Right lobe of liver (tissue), 6 donors: ENCODE results near the gene ID2. TPM values are rescaled to one million over a fixed set of nuclear protein-coding genes. Genes with fewer than 3 reads are reported as not detected.

Experiments used
- ATAC-seq, 4 donors: fragments of 200-7000 bp; cut with Tn5 transposase; one replicate each; pipeline ENCODE4 v1.9.1; 2020; ENCODE audit warnings: mild to moderate bottlenecking in 4 of 4, moderate library complexity in 4 of 4
- DNase-seq, 3 donors: peaks; one replicate each; pipeline ENCODE4 v3.0.0-alpha.2; 2020
- H3K27ac ChIP-seq, 3 donors: fragments of 200-600 bp; one replicate each; pipeline ENCODE4 v1.8.0; 2022
- H3K27me3 ChIP-seq, 2 donors: fragments of 200-600 bp; one replicate each; pipeline ENCODE4 v1.8.0; 2022
- H3K36me3 ChIP-seq, 4 donors: fragments of 200-600 bp; sonication (generic) in 1 of 4; one replicate each; pipeline versions ENCODE4 v1.5.1 to v1.8.0; 2017 to 2022; ENCODE audit warnings: control low read depth in 1 of 4
- H3K4me1 ChIP-seq, 4 donors: fragments of 200-600 bp; sonication (generic) in 1 of 4; one replicate each; pipeline versions ENCODE4 v1.5.1 to v1.8.0; 2017 to 2022; ENCODE audit warnings: control low read depth in 1 of 4
- H3K4me3 ChIP-seq, 3 donors: fragments of 200-600 bp; one replicate each; pipeline ENCODE4 v1.8.0; 2022
- H3K9me3 ChIP-seq, 4 donors: fragments of 200-600 bp; sonication (generic) in 1 of 4; one replicate each; pipeline versions ENCODE4 v1.5.1 to v1.8.0; 2017 to 2022; ENCODE audit warnings: control low read depth in 1 of 4
- CTCF ChIP-seq, 4 donors: fragments of 200-600 bp in 3 of 4; fragments of 450-650 bp in 1 of 4; IDR thresholded peaks; one replicate each; pipeline versions ENCODE4 v1.5.1 to v1.8.0; 2016 to 2022; ENCODE audit warnings: antibody characterized with exemption in 4 of 4, mild to moderate bottlenecking in 2 of 4
- POLR2A ChIP-seq: fragments of 450-650 bp; IDR thresholded peaks from one replicate; pipeline ENCODE4 v1.6.1; 2017; ENCODE audit warnings: antibody characterized with exemption, mild to moderate bottlenecking
- WGBS: methylation state at CpG from one replicate; pipeline ENCODE4 v1.1.6; 2018; ENCODE audit warnings: low coverage, low lambda C conversion rate; ENCODE audit not compliant: insufficient coverage; ENCODE audit errors: missing lambda C conversion rate; 5-methylcytosine and 5-hydroxymethylcytosine counted together
- intact Hi-C, 2 donors: fragments of 100-400 bp; cut with DNase I; formaldehyde crosslinking; loops; one replicate each; pipeline versions ENCODE4 v1.11.2 to v1.14.1; 2022
- total RNA-seq, 6 experiments: library from RNA; depleted of rRNA in 2 of 6; stranded (reverse); fragments of >200 nt in 2 of 6; fragmentation: NEBNext Ultra II Directional in 3 of 6; extraction: Animal tissue kit (Norgen Biotek cat#: 25700) in 3 of 6; gene quantifications; one replicate each; pipeline versions ENCODE4 v1.1.0 to v1.2.4, GENCODE V29; 2016 to 2023
- donor health status: DM: no; HTN: yes; CAD: no.
- donor health status: DM: no; HTN: no; CAD: no.
- donor health status: DM: no; HTN: no; CAD: no.
- donor health status: DM: no; HTN: yes; CAD: no.
- donor health status: DM: no; HTN: yes; CAD: no.

The ID2 gene
- total RNA-seq, 6 experiments from 2014 or later: 103 to 520 (median 191) TPM

GRCh38 chr2:8675543-8675942, 6.3 kb upstream of the ID2 start:
- H3K4me3 ChIP-seq: peak overlapping the region in 1 of 3 donors; percentile 68
- DNase-seq (peak in 1 of 3 donors; percentile 77), ATAC-seq (peak in 2 of 4 donors; percentile 1 to 3)
- TF ChIP-seq POLR2A (no peak), CTCF (IDR thresholded peaks at IDR 0.05) (no peak)
- peaks cover 0 to 24% (median 7%) of the 10 kb centered on the region in 4 donors for H3K4me1 ChIP-seq
- intact Hi-C loops: no loop called here
- H3K27me3 ChIP-seq: no peaks in the 10 kb centered on the region
- H3K9me3 ChIP-seq: no peaks in the 10 kb centered on the region
- WGBS: 48% methylated on average over 5 of the region's 5 CpGs
- peak overlapping the region in 2 of 3 donors; percentile 96 to 98 for H3K27ac ChIP-seq
- H3K36me3 ChIP-seq: no peaks in the 10 kb centered on the region

GRCh38 chr2:8676191-8676920, 5.5 kb upstream of the ID2 start:
- TF ChIP-seq POLR2A: peak; percentile 84
- TF ChIP-seq CTCF (IDR thresholded peaks at IDR 0.05): no peak
- peak overlapping the region; percentile 89 to 98 (median 96) for H3K27ac ChIP-seq
- intact Hi-C loops: no loop called here
- ATAC-seq (peak; percentile 56 to 72 (median 64)), DNase-seq (peak; percentile 94 to 97 (median 97))
- no peaks in the 10 kb centered on the region for H3K9me3 ChIP-seq
- 22% methylated on average over 41 of the region's 51 CpGs for WGBS
- H3K4me1 ChIP-seq: peaks cover 0 to 28% (median 7%) of the 10 kb centered on the region in 4 donors
- H3K36me3 ChIP-seq: no peaks in the 10 kb centered on the region
- peak overlapping the region; percentile 44 to 81 (median 68) for H3K4me3 ChIP-seq
- H3K27me3 ChIP-seq: no peaks in the 10 kb centered on the region

- Histone ChIP-seq H3K4me3 (peak overlapping the region; percentile 44 to 81 (median 68)), H3K4me1 (peaks cover 0 to 28% (median 7%) of the 10 kb centered on the region in 4 donors), H3K27ac (peak overlapping the region; percentile 89 to 98 (median 96)), H3K36me3 (no peaks in the 10 kb centered on the region), H3K27me3 (no peaks in the 10 kb centered on the region), H3K9me3 (no peaks in the 10 kb centered on the region)
- no peak for TF ChIP-seq CTCF (IDR thresholded peaks at IDR 0.05)
- TF ChIP-seq POLR2A: no peak
- intact Hi-C loops: no loop called here
- ATAC-seq (no peak), DNase-seq (no peak)
- WGBS: 10% methylated on average over 23 of the region's 35 CpGs
Measured at GRCh38 chr2:8676921-8677645, 4.8 kb upstream of the ID2 start.

GRCh38 chr2:8677646-8678592, 3.9 kb upstream of the ID2 start:
- H3K9me3 ChIP-seq: no peaks in the 10 kb centered on the region
- peak in 1 of 4 donors; percentile 12 for TF ChIP-seq CTCF (IDR thresholded peaks at IDR 0.05)
- peak; percentile 21 for TF ChIP-seq POLR2A
- 0% methylated on average over 39 of the region's 41 CpGs for WGBS
- H3K27me3 ChIP-seq: no peaks in the 10 kb centered on the region
- peak; percentile 69 to 84 (median 76) for DNase-seq
- intact Hi-C loops: no loop called here
- peak overlapping the region; percentile 89 to 98 (median 96) for H3K27ac ChIP-seq
- H3K4me1 ChIP-seq: peaks cover 0 to 28% (median 7%) of the 10 kb centered on the region in 4 donors
- H3K4me3 ChIP-seq: peak overlapping the region; percentile 44 to 81 (median 68)
- no peaks in the 10 kb centered on the region for H3K36me3 ChIP-seq
- ATAC-seq: peak; percentile 0 to 6 (median 1)
